Measurements from ENCODE around the gene UNC93A.
"Not testable (repeated sequence)": the region's sequence is repeated elsewhere in the genome, so short reads cannot be mapped to it uniquely, and the experiment has no call there.

GRCh38 chr6:167358394-167358793 lies 67.3 kb downstream of the UNC93A start:
- not testable (repeated sequence) for TF ChIP-seq CTCF (conservative IDR thresholded peaks at IDR 0.05; ENCODE audit: low read length); EZH2phosphoT487 (IDR thresholded peaks at IDR 0.05; ENCODE audit: borderline replicate concordance, low read depth, low read length)
